Frontal cortex (tissue), 4 donors: ENCODE data around the gene LEKR1. TPM values are rescaled to one million over a fixed set of nuclear protein-coding genes. Genes with fewer than 3 reads are reported as not detected.
"Not testable (repeated sequence)": the region's sequence is repeated elsewhere in the genome, so short reads cannot be mapped to it uniquely, and the experiment has no call there.

Experiments used
- DNase-seq, 2 donors: peaks; one replicate each; pipeline ENCODE4 v3.0.0; 2012; ENCODE audit warnings: low spot score in 2 of 2
- FAIRE-seq: peaks from 2 replicates; lab custom pipeline; 2012; peaks lifted over from hg19 to GRCh38; lab: Jason Lieb, UNC
- total RNA-seq: library from RNA; depleted of rRNA; stranded (reverse); fragments of >200 nt; gene quantifications from one replicate; pipeline ENCODE4 v1.2.3, GENCODE V29; 2014
- donor health status: control.
- donor health status: control.
- donor health status: control.

LEKR1 gene
- total RNA-seq, 1 donor from 2014 or later = 0.82 TPM

GRCh38 chr3:156831006-156831405 lies 4.9 kb downstream of the LEKR1 start:
- FAIRE-seq (no peak), DNase-seq (no peak)

GRCh38 chr3:156834435-156834834 lies 8.3 kb downstream of the LEKR1 start:
- DNase-seq (no peak), FAIRE-seq (no peak)

DNA sequence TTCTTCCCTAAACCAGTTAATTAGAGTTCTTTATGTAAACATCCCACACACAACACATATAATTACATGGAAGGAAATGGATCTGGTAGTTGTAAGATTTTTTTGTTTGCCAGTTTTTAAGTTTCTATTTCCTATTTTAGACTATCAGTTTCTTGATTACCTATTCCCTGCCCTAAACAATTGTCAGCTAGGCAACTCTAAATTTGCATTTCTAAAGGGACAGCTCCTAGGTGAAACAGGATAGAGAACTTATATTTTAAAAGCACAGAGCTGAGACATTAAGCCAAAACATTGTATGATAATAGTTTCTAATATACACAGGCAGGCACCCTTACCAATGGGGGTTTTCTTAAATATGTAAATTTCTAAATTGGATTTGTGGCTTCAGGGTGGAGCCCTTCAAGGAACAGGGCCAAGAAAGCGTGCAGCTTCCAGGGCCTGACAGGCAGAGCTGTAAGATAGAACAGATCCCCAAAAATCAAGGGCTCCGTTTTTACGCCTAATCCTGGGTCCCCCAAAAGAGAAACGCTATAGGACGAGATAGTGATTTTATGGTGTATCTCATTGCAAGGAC lies 8.9 kb downstream of the LEKR1 start:
- DNase-seq (no peak), FAIRE-seq (no peak)

DNA sequence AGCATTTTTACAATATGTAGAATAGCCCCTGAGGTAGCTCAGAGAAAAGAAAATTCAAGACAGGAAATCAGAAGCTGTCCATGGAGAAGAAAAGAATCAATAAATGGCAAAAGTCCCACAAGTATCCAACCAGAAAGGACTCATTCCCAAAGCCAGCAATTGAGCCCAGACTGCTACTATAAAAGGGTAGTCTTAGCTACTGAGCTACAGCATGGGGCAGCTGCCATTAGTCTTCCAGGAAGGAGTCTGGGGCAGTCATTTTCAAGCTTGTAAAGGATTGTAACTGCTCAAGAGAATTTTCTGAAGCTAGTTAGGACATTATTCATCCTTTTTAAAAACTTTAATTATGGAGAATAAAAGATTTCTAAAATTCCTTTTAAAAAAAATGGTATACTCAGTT lies 10.5 kb downstream of the LEKR1 start:
- no peak for DNase-seq
- FAIRE-seq = no peak

GRCh38 chr3:156837115-156837514 lies 11.0 kb downstream of the LEKR1 start:
- FAIRE-seq (no peak), DNase-seq (no peak)

GRCh38 chr3:156838035-156838434 lies 11.9 kb downstream of the LEKR1 start:
- FAIRE-seq (no peak), DNase-seq (no peak)

GRCh38 chr3:156840826-156841689 lies 14.9 kb downstream of the LEKR1 start:
- FAIRE-seq (no peak), DNase-seq (no peak)

DNA sequence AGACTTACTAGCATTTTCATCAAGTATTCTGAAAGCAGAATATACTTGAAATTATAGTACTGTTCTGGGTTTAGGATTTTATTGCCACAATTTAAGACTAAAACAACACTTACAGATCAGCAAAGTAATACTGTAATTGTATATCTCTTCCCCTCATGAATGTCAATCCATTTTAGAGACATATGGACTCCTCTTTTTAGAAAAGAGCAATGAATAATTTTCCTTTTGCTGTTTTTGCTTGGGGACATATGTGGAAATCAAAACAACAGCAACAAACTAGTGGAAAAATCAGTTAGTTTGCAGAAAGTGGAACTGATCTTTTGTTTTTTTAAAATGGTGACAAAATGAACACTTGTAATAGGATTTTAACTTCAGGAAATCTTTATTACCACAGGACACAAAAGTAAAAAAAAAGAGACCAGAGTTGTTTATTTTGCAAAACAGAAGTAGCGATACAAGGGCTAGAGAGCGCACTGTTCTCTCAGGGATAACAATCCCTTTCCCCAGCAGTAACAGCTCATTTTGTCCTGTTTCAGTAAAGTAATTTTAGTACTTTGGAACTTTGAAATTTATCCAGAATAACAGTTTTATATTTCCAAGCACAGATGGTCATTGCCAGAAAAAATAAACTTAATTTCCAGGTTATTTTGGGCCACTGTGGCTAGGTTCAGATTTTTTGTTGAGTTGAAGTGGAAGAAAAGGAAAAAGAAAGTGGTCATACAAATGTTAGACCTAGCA lies 17.1 kb downstream of the LEKR1 start:
- DNase-seq = no peak
- no peak for FAIRE-seq

DNA sequence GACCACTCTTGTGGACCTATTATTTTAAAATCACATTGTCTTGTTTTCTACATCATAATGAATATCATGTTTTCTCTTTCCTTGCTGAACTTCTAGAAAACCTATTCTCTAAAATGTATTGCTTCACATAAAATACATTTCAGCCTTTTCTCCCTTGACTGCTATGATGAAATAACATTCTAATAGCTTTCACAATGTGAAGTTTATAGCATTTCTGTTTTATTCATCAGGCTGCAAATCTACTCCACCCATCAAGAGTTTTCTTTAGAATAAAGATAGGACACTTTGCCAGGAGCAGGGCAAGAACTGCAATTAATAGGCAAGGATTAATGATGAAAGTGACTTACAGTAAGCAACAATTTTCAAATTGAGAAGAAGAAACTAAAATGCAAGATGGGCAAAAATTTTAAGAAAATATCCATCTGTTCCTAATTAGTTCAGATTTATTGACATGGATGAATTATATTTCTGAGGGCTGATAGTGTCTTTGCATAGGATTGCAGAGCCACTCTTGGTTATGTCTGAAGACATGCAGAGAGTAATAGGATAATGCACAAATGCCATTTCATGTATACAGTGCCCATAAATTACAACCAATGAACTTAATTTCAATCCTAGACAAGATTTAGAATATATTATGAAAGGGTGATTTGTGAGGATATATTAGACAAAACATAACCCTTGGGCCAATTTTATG lies 21.7 kb downstream of the LEKR1 start:
- FAIRE-seq (no peak), DNase-seq (no peak)

- DNase-seq = no peak
- no peak for FAIRE-seq
Observed at GRCh38 chr3:156859578-156859977, 33.4 kb downstream of the LEKR1 start.

GRCh38 chr3:156860873-156861272 lies 34.7 kb downstream of the LEKR1 start:
- DNase-seq (no peak), FAIRE-seq (no peak)

GRCh38 chr3:156862338-156862737 lies 36.2 kb downstream of the LEKR1 start:
- DNase-seq (no peak), FAIRE-seq (no peak)

GRCh38 chr3:156865732-156866131 lies 39.6 kb downstream of the LEKR1 start:
- FAIRE-seq = no peak
- no peak for DNase-seq

GRCh38 chr3:156867174-156867573 lies 41.0 kb downstream of the LEKR1 start:
- DNase-seq = no peak
- FAIRE-seq = no peak

DNA sequence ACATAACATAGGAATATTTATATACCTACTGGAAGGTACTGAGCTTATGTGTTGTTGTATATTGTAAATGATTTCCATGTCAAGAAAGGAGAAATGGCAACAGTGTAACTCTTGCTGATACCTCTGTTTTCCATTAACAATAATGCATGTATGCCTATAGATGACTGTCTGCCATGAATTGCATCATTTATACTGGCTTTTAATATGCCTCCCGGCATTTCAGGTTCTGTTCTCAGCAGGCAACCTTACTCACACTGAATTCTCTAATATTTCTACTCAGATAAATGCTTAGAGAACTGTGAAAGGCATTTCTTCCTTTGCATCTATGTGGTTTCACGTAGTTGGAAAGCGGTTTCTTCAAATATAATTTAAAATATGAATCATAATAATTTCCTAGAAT lies 41.8 kb downstream of the LEKR1 start:
- DNase-seq (no peak), FAIRE-seq (no peak)

GRCh38 chr3:156873906-156874305 lies 47.8 kb downstream of the LEKR1 start:
- DNase-seq (no peak), FAIRE-seq (peak; percentile 77)

GRCh38 chr3:156879491-156879890 lies 53.3 kb downstream of the LEKR1 start:
- DNase-seq, FAIRE-seq: not testable (repeated sequence)

DNA sequence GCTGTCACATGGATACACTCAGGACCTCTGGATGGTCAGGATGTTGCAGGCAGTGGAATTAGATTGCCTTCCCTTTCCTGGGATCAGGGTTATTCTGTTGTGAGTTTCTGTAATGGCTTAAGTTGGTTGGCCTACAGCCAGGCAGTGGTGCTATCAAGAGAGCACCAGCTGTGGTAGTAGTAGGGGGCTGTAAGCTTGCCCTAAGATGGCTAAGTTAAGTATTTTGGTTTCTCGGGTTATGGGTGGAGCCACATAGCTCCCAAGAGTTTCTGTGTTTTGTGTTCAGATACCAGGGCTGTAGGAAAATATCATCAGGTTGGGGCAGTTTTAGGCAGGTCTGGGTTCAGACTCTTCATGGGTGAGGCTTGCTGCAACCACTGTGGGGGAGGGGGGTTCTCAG lies 59.6 kb downstream of the LEKR1 start:
- FAIRE-seq = no peak
- no peak for DNase-seq

DNA sequence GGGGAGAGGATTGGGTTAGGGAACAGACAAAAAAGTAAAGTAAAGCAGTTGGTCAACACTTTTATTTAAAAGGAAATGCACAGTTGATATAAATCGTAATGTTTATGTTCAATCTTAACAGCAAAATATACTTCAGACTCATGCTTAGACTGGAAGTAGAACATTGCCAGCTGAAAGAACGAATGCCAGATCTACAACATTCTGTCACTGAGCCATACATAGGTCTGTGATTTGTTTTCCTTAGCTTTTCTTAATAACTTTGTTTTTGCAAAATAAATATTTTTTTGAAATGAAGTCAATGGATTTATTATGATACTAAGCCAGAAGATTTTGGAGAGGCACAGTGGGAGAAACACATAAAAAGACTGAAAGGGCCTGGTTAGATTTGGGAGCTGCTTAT lies 62.0 kb downstream of the LEKR1 start:
- FAIRE-seq (no peak), DNase-seq (no peak)

DNA sequence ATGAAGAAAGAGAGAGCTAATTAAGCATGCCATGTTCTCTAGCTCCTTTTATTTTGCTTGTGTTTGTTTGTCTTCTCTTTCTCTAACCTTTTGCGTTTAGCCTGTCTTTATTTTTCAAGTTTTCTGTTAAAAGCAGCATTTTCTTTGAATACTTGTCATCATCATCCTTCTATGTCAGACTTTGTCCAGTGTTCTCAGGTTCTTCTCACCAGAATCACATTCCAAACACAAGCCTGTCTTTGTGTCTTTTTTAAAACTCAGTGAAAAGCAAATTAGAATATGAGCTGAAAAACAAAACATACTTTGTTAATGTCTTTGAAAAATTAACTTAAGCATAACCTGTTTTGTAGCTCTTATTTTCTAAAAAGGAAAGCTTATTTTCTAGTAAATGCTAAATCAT lies 62.4 kb downstream of the LEKR1 start:
- peak; percentile 40 for FAIRE-seq
- DNase-seq = no peak
